HepG2 (cell line): ENCODE results near the gene PSMA7. TPM values are rescaled to one million over a fixed set of nuclear protein-coding genes. Genes with fewer than 3 reads are reported as not detected.

ENCODE experiments used
- CCAR2 ChIP-seq: fragments of 200-400 bp; formaldehyde crosslinking; optimal IDR thresholded peaks from 2 replicates; pipeline ENCODE3; 2018; ENCODE audit warnings: low read depth, mild to moderate bottlenecking, low read length, moderate library complexity
- FOSL2 ChIP-seq: sonication (generic); formaldehyde crosslinking; IDR thresholded peaks from 2 replicates; pipeline ENCODE4 v1.4.0; 2020; ENCODE audit warnings: missing genetic modification reagents
- FOXP4 ChIP-seq: sonication (generic); formaldehyde crosslinking; IDR thresholded peaks from 2 replicates; pipeline ENCODE4 v1.4.0; 2020; ENCODE audit warnings: missing genetic modification reagents
- HIVEP1 ChIP-seq: sonication (generic); formaldehyde crosslinking; IDR thresholded peaks from 2 replicates; pipeline ENCODE4 v1.4.0; 2020; ENCODE audit warnings: mild to moderate bottlenecking, missing genetic modification reagents
- HNRNPLL ChIP-seq: fragments of 200-400 bp; formaldehyde crosslinking; IDR thresholded peaks from 2 replicates; pipeline ENCODE4 v1.6.1; 2017; ENCODE audit warnings: mild to moderate bottlenecking, low read depth, low read length; ENCODE audit not compliant: poor library complexity, severe bottlenecking
- KLF13 ChIP-seq: sonication (generic); formaldehyde crosslinking; IDR thresholded peaks from 2 replicates; pipeline ENCODE4 v1.4.0; 2020; ENCODE audit warnings: mild to moderate bottlenecking, missing genetic modification reagents
- MEIS1 ChIP-seq: sonication (generic); formaldehyde crosslinking; IDR thresholded peaks from 2 replicates; pipeline ENCODE4 v1.9.0; 2021; ENCODE audit warnings: mild to moderate bottlenecking, missing genetic modification reagents, moderate library complexity, borderline replicate concordance
- MTF2 ChIP-seq: sonication (generic); formaldehyde crosslinking; IDR thresholded peaks from 2 replicates; pipeline ENCODE4 v1.5.0; 2020; ENCODE audit warnings: missing genetic modification reagents, borderline replicate concordance
- MYC ChIP-seq: sonication (generic); formaldehyde crosslinking; IDR thresholded peaks from 2 replicates; pipeline ENCODE4 v1.9.0; 2021; ENCODE audit warnings: missing genetic modification reagents, borderline replicate concordance
- PITX1 ChIP-seq: sonication (generic); formaldehyde crosslinking; IDR thresholded peaks from 2 replicates; pipeline ENCODE4 v1.5.1; 2020; ENCODE audit warnings: mild to moderate bottlenecking, missing genetic modification reagents
- POGZ ChIP-seq: sonication (generic); formaldehyde crosslinking; IDR thresholded peaks from 2 replicates; pipeline ENCODE4 v1.4.0; 2020; ENCODE audit warnings: mild to moderate bottlenecking, missing genetic modification reagents
- SNAI1 ChIP-seq: sonication (generic); formaldehyde crosslinking; IDR thresholded peaks from 2 replicates; pipeline ENCODE4 v1.5.0; 2020; ENCODE audit warnings: mild to moderate bottlenecking, missing genetic modification reagents, borderline replicate concordance
- SRSF9 ChIP-seq: fragments of 200-400 bp; formaldehyde crosslinking; IDR thresholded peaks from 2 replicates; pipeline ENCODE4 v1.6.1; 2018; ENCODE audit warnings: borderline replicate concordance, mild to moderate bottlenecking, low read depth, low read length; ENCODE audit not compliant: insufficient read depth, poor library complexity, severe bottlenecking
- TBX2 ChIP-seq: sonication (generic); formaldehyde crosslinking; IDR thresholded peaks from 2 replicates; pipeline ENCODE4 v1.5.0; 2020; ENCODE audit warnings: missing genetic modification reagents, mild to moderate bottlenecking, borderline replicate concordance
- TBX3 ChIP-seq: fragments of 450-650 bp; IDR thresholded peaks from 2 replicates; pipeline ENCODE4 v1.6.1; 2017; ENCODE audit warnings: antibody characterized with exemption, mild to moderate bottlenecking, inconsistent platforms, borderline replicate concordance
- TP53 ChIP-seq: sonication (generic); formaldehyde crosslinking; conservative IDR thresholded peaks from 2 replicates; pipeline ENCODE4 v1.4.0; 2020; ENCODE audit warnings: missing genetic modification reagents
- ZBTB39 ChIP-seq: sonication (generic); formaldehyde crosslinking; IDR thresholded peaks from 2 replicates; pipeline ENCODE4 v1.5.0; 2020; ENCODE audit warnings: missing genetic modification reagents
- ZNF3 ChIP-seq: IDR thresholded peaks from 2 replicates; pipeline ENCODE4 v1.7.0; 2017; ENCODE audit warnings: inconsistent platforms
- ZNF337 ChIP-seq: sonication (generic); formaldehyde crosslinking; IDR thresholded peaks from 2 replicates; pipeline ENCODE4 v1.5.1; 2020; ENCODE audit warnings: missing genetic modification reagents, low read depth, mild to moderate bottlenecking, borderline replicate concordance
- ZNF350 ChIP-seq: sonication (generic); formaldehyde crosslinking; IDR thresholded peaks from 2 replicates; pipeline ENCODE4 v1.4.0; 2020; ENCODE audit warnings: mild to moderate bottlenecking, low read depth, missing genetic modification reagents, borderline replicate concordance
- ZNF678 ChIP-seq: sonication (generic); formaldehyde crosslinking; IDR thresholded peaks from 2 replicates; pipeline ENCODE4 v1.4.0; 2020; ENCODE audit warnings: mild to moderate bottlenecking, missing genetic modification reagents
- ZNF878 ChIP-seq: sonication (generic); formaldehyde crosslinking; IDR thresholded peaks from 2 replicates; pipeline ENCODE4 v1.8.1; 2023; ENCODE audit warnings: mild to moderate bottlenecking, missing genetic modification reagents, moderate library complexity
- polyA plus RNA-seq, 8 experiments: library from polyadenylated mRNA; depleted of rRNA in 3 of 8; stranded (reverse) in 7 of 8; unstranded in 1 of 8; fragments of >200 nt; fragmentation: Illumina TruSeq in 4 of 8; extraction: Trizol in 4 of 8; gene quantifications; 2 replicates each; pipeline versions ENCODE4 v1.2.1 to v1.2.3, GENCODE V29; 2011 to 2016; ENCODE audit warnings: low read depth in 4 of 8, missing spikeins in 1 of 8, mixed read lengths in 1 of 8; ENCODE audit not compliant: insufficient read depth in 1 of 8
- total RNA-seq, 5 experiments: library from RNA; depleted of rRNA; stranded (reverse); fragments of >200 nt; fragmentation: Illumina TruSeq; extraction: Trizol; gene quantifications; 2 replicates each; pipeline ENCODE4 v1.2.3, GENCODE V29; 2016; ENCODE audit warnings: low read depth in 1 of 5
- TF ChIP-seq, protein P1 (sequence below): fragments of 450-650 bp; IDR thresholded peaks from 2 replicates; pipeline ENCODE4 v1.6.1; 2016
- TF ChIP-seq, protein P2 (sequence below): sonication (generic); formaldehyde crosslinking; IDR thresholded peaks from 2 replicates; pipeline ENCODE4 v1.4.0; 2020; ENCODE audit warnings: mild to moderate bottlenecking, missing genetic modification reagents

Gene PSMA7
- total and polyA plus RNA-seq, 2 of the 13 experiments (the other 11 are each of a cell fraction or from before 2014, with no cell fraction given) = 531 to 631 TPM

DNA sequence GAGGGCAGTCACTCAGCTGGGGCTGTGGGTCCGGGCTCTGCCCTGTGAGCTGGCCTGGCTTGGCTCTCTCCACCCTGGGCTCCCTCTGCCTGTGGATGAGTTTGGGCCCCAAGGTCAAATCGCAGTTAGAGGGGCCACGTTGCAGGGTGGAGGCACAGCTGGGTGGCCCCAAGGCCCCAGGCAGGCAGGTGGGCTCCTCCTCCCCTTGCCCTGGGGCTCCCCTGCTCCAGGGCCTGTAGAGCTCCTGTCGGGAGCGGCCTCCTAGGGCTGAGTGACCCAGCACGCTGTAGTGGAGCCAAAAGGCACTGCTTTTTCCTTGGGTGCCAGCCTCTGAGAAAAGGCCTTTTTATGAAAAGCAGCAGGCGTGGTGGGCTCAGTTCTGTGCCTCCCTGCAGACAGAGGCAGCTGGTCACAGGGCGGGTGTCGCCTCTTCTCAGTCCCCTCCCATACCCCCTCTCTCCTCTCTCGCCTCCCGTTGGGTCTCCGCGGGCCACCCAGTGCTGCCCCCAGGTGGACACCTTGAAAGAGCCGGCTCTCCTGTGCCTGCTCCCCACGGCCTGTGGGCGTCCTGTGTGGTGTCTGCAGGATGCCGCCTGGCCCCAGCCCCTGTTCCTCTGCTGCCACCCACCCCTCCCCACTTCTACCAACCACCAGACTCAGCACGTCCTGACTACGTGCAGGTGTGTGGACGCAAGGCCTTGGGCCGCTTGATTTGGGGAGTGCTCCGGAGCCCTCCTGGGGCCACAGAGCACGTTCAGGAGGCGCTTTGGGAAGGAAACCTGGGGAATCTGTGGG lies 13.6 kb upstream of the PSMA7 start (continued):
- TF ChIP-seq, protein P1, sequence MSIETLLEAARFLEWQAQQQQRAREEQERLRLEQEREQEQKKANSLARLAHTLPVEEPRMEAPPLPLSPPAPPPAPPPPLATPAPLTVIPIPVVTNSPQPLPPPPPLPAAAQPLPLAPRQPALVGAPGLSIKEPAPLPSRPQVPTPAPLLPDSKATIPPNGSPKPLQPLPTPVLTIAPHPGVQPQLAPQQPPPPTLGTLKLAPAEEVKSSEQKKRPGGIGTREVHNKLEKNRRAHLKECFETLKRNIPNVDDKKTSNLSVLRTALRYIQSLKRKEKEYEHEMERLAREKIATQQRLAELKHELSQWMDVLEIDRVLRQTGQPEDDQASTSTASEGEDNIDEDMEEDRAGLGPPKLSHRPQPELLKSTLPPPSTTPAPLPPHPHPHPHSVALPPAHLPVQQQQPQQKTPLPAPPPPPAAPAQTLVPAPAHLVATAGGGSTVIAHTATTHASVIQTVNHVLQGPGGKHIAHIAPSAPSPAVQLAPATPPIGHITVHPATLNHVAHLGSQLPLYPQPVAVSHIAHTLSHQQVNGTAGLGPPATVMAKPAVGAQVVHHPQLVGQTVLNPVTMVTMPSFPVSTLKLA = no peak
- TF ChIP-seq, protein P2, sequence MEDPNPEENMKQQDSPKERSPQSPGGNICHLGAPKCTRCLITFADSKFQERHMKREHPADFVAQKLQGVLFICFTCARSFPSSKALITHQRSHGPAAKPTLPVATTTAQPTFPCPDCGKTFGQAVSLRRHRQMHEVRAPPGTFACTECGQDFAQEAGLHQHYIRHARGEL = no peak
- TF ChIP-seq ZBTB39 (CRISPR knock-in tag) (no peak), TP53 (CRISPR knock-in tag) (no peak), ZNF878 (CRISPR knock-in tag) (no peak), SRSF9 (no peak), ZNF350 (peak; percentile 43; the same call in 1 of the 2 replicates), POGZ (CRISPR knock-in tag) (no peak), MEIS1 (CRISPR knock-in tag) (no peak; the same call in 1 of the 2 replicates), MYC (CRISPR knock-in tag) (peak; percentile 42), KLF13 (no peak), FOXP4 (CRISPR knock-in tag) (peak; percentile 33; the same call in 1 of the 2 replicates), ZNF337 (CRISPR knock-in tag) (no peak), TBX2 (CRISPR knock-in tag) (peak; percentile 62), TBX3 (no peak), SNAI1 (CRISPR knock-in tag) (no peak), PITX1 (CRISPR knock-in tag) (no peak), HIVEP1 (CRISPR knock-in tag) (no peak), CCAR2 (no peak), HNRNPLL (peak; percentile 10), MTF2 (no peak), FOSL2 (peak; percentile 35; the same call in 1 of the 2 replicates), ZNF3 (CRISPR knock-in tag) (no peak), ZNF678 (CRISPR knock-in tag) (0 out of 2 replicates have a peak, but pooled peaks have one; percentile 32)
